NCI-H460 (cell line): ENCODE data around the gene PI4KA. TPM values are rescaled to one million over a fixed set of nuclear protein-coding genes. Genes with fewer than 3 reads are reported as not detected.

Source experiments
- DNase-seq: peaks from one replicate; pipeline ENCODE4 v3.0.0-alpha.2; 2016; ENCODE audit warnings: low read depth; ENCODE audit errors: extremely low read depth
- total RNA-seq: library from RNA; depleted of rRNA; stranded (reverse); fragments of >200 nt; shearing (Covaris generic); gene quantifications from 2 replicates; pipeline ENCODE4 v1.2.3, GENCODE V29; 2014

PI4KA gene
- total RNA-seq, 1 experiment from 2014 or later, result 24.6 TPM

DNA sequence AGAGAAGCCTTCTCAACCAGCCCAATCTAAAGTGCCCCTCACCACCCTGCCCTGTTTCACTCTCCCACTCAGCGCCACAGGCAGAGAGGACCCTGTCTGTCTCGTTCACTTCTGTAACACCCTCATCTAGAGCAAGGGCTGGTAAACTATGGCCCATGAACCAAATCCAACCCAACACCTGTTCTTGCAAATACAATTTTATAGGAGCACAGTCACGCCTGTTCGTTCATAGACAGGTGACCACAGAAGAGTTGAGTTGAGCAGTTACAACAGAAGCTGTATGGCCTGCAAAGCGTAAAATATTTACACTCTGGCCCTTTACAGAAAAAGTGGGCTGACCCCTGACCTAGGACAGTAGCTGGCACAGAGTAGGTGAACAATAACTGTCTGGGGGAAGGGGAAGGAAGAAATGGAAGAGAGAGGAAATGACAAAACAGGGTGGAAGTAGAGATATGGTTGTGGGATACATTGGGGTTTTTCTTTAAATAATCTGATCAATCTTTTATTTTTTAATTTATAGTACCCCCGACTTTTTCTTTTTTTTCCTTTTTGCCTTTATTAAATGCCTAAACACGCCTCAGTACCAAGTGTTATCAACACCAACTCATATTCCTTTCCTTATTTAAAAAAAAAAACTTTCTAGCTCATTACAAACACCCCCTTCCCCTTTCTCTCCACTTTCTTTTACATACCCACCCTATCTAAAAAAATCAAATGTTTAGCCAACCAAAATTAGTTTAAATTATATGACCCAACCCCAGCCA lies 63.8 kb downstream of the PI4KA start:
- no peak for DNase-seq

GRCh38 chr22:20793748-20794649 lies 64.6 kb downstream of the PI4KA start:
- no peak for DNase-seq

DNA sequence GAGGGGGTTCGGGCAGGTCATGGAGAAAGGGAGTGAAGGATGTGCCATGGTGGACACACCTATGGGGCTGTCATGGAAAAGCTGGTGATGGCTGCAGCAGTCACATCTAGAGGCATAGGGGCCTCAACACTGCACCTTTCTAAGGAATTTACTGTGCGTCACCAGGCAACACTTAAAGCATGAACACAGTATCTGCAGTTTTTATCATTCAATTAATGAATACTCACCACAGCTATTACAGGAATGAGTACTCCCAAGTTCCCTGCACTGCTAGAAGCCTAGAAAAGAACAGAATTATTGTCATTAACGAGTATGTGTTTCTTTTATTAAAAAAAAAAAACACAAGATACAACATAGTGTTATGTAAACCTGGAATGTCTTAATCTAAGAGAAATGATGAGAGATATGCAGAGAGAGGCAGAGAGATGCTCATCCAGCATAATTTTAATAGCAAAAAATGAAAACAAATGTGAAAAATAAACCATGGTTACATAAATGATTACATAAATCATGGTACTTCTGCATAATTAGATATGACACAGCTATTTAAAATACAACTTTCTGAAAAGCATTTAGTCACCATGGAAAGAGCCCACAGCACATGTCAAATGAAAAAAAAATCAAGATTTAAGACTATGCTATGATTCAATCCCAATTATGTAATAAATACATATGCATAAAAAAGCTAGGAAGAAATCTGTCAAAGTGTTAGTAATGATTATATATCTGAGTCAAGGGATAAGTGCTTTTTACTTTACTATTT lies 65.5 kb downstream of the PI4KA start:
- DNase-seq, result no peak

- DNase-seq, result no peak
These were observed 66.2 kb downstream of the PI4KA start for GRCh38 chr22:20792221-20792965.

DNA sequence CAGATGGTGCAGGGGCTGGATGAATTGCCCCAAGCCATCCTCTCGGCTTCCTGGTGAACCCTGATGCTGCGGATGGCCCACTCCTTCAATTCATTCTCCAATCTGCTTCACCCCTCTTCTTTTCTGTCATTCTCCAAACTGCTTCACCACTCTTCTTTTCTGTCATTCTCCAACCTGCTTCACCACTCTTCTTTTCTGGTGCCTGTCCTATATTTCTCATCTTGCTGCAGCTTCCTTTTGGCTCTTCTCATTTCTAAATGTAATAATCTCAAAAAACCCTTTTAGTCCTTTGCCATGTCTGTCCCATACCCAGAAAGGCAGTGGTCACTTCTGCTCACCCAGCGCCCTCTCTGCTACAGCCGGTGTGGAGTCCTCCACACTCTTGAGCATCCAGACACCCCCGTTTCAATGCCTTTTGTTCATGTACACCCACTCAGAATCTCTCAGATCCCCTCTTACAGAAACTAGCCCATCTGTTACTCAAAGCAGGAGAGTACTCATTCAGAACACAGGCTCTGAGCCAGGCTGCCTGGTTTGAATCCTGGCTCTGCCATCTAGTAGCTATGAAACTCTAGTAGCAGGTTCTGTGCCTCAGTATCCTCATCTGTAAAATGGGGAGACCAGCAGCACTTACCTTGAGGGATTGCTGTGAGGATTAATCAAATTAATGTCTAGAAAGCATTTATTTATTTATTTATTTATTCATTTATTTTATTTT lies 69.8 kb downstream of the PI4KA start:
- DNase-seq, result no peak

DNA sequence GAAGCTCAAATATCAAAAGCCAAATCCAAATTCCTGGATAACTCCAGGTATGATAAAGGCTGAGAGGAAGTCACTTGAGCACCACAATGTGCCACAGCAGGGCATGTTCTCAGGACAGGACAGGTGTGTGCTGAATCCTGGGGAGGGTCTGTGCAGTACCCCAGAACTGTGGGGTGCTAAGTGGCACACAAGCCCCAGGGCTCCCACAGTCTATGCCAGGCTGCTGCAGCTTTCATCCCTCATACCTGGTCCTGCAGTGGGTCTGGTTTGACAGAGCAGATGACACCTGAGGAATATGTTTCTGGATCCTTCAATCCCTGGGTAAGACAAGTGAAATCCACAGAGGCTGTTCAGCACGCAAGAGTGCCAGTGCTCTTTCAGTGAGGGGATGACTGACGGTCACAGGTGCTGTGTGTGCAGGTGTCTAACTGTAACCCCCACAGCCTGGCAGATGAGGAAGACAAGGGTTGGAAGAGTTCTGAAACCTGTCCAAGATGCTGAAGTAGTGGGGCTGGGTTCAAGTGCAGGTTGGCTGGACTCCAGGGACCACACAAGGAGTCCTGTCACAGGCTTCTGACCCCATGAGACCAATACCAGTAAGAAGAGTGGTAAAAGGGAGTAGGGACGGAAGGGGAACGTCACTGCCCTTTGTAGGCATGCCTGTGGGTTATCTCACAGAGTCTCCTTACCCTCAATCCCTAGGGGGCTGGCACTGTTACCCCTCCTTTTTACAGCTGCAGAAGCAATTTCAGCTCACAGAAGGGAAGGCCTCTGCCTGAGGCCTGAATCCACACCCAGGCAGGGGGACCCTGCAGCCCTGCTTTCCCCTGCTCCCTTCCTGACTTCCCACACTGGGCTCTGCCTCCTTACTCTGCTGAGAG lies 70.6 kb downstream of the PI4KA start:
- no peak for DNase-seq

DNA sequence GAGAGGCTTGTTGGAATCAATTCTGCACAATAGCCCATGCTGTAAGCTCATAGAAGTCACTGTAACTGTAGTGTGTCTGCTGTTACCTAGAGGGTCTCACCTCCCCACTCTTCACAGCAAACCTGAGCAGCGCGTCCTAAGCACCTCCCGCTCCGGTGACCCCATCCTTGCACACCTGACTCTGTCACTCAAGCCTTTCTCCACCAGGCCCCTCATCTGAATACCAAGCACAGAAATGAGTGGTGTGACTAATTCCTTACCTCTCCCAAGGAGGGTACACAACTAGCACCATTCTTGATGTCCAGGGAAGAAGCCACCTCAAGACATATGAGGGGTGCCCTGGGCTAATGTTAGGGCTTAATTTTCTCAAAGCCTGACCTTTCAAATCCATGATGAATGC lies 71.4 kb downstream of the PI4KA start:
- no peak for DNase-seq

- DNase-seq, result no peak
These were observed 72.1 kb downstream of the PI4KA start for GRCh38 chr22:20786536-20786979.

DNA sequence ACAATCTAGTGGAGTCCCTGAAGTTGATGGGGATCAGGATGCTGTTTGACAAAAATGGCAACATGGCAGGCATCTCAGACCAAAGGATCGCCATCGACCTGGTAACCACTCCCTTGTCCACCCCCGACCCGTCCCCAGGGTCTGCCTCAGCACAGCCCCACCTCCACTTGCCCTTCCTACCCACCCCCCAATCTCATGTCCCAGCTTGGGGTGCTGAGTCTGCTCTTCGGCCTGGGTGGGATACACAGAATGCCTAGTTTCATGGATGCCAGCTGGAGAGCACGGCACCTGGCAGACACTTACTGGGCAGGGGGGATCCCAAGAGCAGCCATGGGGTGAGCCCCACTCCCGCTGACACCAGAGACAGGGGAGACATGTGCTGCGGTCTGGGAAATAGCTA lies 72.6 kb downstream of the PI4KA start:
- DNase-seq, result no peak

DNA sequence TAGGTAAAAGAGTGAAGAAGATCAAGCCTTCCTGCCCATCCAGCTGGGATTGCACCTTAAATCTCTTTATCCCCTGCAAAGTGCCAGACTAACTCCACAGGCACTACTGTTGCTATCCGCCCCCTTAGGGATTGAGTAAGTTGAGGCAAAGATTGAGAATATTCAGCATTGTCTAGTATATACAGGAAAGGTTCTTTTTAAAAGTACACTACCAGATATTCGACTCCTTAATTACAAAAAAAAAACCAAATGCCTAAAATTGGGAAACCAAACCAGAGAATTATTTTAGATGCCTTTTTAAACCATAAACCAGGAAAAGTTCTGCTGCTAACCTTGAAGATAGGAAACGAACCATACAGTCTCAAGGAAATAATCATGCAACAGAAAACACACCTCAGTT lies 73.2 kb downstream of the PI4KA start:
- DNase-seq, result no peak

GRCh38 chr22:20783844-20784723 lies 74.5 kb downstream of the PI4KA start:
- DNase-seq, result peak; percentile 68

GRCh38 chr22:20783300-20783673 lies 75.3 kb downstream of the PI4KA start:
- DNase-seq, result no peak

DNA sequence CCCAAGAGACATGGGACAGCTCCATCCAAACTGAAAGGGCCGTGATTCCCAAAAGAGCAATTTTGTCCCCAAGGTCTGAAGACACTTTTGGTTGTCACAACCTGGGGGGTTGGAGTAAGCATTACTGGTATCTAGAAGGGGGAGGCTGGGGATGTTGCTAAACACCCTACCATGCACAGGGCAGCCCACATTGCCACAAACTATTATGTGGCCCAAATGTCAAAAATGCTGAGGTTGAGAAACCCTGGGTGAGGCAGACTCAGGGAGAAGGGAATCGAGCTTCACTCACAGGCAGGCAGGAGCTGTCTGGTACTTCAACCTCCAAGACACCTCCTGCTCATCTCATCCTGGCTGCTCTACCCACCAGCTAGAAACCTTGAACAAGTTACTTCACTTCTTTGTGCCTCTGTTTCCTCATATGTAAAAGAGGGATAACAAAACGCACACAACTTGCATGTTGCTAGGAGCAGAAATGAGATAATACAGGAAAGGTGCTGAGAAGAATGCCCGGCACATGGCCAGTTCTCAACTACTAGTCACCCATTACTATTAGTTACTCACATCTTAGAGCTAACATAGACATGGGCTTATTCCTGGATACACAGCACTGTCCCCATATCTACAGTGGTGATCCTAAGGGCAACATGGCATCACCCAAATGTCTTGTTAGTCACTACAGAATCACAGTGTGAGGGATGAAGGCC lies 75.9 kb downstream of the PI4KA start:
- DNase-seq, result no peak

- DNase-seq, result no peak
These were observed 76.5 kb downstream of the PI4KA start for GRCh38 chr22:20782083-20782482.

GRCh38 chr22:20781272-20781990 lies 77.2 kb downstream of the PI4KA start:
- DNase-seq, result peak; percentile 54

GRCh38 chr22:20779818-20780158 lies 78.8 kb downstream of the PI4KA start:
- peak; percentile 49 for DNase-seq
